ENCODE data around the gene TRIM43.
"Not testable (repeated sequence)": the region's sequence is repeated elsewhere in the genome, so short reads cannot be mapped to it uniquely, and the experiment has no call there.

The TRIM43 gene

DNA sequence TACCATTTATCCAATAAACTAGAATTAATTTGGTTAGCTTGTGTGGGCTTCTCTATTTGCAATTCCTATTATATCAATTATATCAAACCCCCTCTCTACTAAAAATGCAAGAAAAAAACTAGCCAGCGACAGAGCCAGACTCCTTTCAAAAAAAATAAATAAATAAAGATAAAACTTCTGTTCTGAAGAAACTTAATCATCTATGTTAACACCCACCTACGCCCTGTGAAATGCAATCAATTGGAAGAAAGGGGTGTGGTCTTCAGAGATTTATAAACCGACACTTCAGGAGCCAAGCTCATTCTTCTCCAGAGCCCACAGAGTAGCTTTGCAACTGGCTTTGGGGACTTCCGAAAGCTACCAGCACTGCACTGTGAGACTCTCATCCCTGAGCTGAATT, at the start of gene TRIM43:
Gene TRIM43 (plus strand): TSS at position 301 of the 400 bp plus-strand sequence. CDS start 2,023 bp downstream, outside the sequence.
- DNase-seq = not testable (repeated sequence)

GRCh38 chr2:95551055-95551568, 40.7 kb upstream of the TRIM43 start:
- DNase-seq = no peak

- DNase-seq = no peak
Observed at GRCh38 chr2:95552911-95553310, 38.9 kb upstream of the TRIM43 start.

- DNase-seq = no peak
Observed at GRCh38 chr2:95569170-95569569, 22.6 kb upstream of the TRIM43 start.

GRCh38 chr2:95573866-95574265, 17.9 kb upstream of the TRIM43 start:
- no peak for DNase-seq

DNA sequence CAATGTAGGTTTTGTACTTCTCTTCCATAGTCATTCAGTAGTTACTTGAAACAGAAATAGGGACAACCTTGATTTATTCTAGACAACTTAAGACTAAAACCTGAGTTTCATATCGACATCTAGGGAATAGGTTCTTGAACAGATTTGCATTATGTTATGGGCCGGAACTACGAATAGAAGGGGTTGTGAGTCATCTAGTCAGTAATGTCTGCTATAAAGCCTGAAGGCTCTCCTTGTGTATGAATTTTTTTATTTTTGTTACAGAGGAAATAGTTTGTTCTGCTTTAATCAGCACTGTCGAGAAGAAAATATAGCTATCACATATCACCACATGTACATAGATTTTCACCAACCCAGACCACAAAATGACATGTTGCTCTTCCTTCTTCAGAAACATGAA, 17.3 kb upstream of the TRIM43 start:
- DNase-seq = no peak

DNA sequence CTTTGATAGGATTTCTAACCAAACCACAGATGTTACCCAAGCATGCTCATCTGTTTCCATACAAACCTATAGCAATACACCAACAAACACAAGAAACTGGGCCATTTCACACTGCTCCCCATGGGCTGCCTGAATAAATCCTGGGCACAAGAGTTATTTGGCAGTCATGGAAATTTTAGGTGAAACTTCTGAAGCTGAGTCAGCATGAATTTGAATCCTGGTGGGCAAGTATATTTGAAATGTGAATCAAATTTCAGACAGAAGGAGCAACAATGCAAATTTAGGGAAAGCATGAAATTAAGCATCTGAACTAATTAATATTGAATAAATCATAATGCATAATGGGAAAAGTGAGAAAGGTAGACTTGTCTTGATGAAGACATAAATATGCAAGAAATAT, 15.9 kb upstream of the TRIM43 start:
- DNase-seq = no peak

GRCh38 chr2:95578539-95578938, 13.3 kb upstream of the TRIM43 start:
- no peak for DNase-seq

DNA sequence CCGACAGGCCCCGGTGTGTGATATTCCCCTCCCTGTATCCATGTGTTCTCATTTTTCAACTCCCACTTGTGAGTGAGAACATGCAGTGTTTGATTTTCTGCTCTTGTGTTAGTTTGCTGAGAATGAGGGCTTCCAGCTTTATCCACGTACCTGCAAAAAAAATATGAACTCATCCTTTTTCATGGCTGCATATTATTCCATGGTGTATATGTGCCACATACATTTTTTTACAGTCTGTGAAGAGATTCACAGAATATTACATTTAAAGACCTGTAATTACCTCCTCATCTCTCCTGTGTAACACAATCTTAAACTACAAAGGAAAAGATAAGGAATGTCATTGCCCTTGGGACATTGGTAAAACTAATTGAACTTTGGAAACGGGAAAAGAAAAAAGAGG, 8.3 kb upstream of the TRIM43 start:
- DNase-seq = not testable (repeated sequence)

GRCh38 chr2:95584321-95584720, 7.5 kb upstream of the TRIM43 start:
- not testable (repeated sequence) for DNase-seq

DNA sequence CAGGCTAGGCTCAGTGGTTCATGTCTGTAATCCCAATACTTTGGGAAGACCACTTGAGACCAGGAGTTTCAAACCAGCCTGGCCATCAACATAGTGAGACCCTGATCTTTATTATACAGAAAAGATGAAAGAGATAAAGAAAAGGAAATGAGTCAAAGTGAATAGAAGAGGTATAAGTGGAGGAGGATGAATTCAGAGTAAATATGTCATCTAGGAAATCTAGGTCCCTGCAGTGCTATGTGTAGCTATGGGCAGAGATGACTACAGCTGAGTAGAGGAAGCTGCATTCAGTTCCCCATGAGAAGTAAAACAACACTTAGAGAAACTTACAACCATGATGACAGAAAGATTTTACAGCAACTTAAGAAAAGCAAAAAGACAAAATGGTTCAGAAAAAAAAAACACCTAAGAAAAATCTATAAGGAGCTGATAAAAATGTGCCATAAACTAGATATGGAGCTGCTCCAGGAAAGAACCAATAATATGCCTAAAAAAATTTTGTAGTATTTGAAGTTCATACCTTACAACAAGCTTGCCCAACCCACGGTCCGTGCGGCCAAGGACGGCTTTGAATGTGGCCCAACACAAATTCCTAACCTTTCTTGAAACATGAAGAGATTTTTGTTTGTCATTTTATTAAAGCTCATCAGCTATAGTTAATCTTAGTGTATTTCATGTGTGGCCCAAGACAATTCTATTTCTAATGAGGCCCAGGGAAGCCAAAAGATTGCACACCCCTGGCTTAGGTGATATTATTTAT, 1.8 kb upstream of the TRIM43 start:
- DNase-seq = not testable (repeated sequence)

- DNase-seq = not testable (repeated sequence)
Observed at GRCh38 chr2:95592973-95593372, 1.2 kb downstream of the TRIM43 start.

DNA sequence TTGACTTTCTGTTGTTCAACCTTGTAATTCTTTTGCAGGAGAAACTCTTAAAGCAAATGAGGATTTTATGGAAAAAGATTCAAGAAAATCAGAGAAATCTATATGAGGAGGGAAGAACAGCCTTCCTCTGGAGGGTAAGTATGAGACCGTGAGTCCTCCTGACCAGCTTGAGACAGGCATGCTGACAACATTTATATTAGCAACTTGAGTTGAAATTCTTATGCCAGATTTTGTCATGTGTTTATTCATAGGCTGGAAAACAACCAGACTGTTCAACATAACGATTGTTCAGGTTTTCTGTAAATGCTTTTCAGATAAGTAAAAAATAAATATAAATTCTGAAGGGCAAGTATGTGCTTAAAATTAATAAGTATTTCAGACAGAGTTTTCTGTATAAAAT, 3.2 kb downstream of the TRIM43 start:
- not testable (repeated sequence) for DNase-seq

DNA sequence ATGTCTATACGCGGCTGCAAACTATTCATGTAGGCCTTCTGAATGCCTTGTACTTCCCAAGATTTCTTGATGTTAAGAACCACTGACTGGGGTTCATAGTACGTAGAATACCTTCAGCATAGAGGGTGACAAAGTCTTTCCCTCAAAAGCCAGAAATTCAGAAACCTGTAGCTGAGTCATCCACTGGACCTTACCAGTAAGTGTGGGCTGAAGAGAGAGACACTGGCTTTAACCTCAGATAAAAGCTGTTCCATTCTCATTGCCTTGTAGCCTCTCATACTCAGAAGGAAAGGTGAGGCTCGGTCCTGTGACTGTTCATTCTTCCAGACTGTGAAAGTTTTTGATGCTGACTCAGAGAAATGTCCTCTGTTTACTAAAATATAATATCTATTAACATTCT, 9.5 kb downstream of the TRIM43 start:
- not testable (repeated sequence) for DNase-seq

DNA sequence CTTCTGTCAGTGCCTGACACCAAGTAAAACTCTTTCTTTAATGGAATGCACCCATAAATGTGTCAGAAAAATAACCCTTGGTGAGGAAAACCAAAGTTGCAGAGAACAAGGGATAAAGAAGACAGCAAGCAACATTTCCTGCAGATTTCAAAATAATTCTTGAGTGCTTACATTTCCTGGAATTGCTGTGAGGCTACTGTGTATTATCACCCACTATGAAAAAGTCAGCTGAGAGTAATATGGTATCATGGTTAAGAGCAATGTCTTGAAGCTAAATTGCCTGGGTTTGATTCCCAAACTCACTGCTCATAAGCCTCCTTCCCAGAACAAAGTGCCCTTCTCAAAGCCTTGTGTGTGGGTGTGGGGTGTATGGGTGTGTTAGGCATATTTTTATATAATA, 10.3 kb downstream of the TRIM43 start:
- DNase-seq = not testable (repeated sequence)

- DNase-seq = not testable (repeated sequence)
Observed at GRCh38 chr2:95608356-95608755, 16.6 kb downstream of the TRIM43 start.

DNA sequence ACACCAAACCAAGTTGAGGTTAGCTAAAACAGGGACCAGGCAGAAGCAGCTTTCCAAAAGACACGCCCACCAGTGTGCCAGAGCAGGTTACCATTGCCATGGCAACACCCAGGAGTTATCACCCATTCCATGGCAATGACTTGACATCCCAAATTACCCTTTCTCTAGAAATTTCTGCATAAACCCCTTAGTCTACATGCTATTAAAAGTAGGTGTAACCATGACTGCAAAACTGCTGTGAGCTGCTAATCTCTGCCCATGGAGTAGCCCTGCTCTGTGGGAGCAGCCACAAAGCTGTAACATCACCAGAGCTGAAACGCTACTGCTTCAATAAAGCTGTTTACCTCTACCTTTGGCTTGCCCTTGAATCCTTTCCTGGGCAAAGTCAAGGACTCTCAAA, 18.0 kb downstream of the TRIM43 start:
- DNase-seq = not testable (repeated sequence)

- not testable (repeated sequence) for DNase-seq
Observed at GRCh38 chr2:95613048-95613447, 21.2 kb downstream of the TRIM43 start.

DNA sequence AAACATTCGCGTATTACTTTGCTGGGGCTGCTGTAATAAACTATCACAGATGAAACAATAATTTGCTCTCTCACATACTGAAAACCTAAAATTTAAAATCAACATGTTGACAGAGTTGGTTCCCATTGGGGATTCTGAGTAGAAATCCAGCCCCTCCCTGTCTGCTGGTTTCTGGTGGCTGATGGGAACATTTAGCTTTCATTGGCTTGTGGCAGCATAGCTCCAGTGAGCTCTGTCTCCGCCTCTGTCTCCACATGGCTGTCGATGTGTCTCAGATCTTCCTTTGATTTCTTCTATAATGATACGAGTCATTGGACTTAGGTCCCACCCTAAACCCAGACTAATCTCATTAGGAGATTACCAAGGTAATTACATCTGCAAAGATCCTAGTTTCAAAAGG, 30.9 kb downstream of the TRIM43 start:
- not testable (repeated sequence) for DNase-seq

GRCh38 chr2:95630987-95631386, 39.2 kb downstream of the TRIM43 start:
- DNase-seq = not testable (repeated sequence)

DNA sequence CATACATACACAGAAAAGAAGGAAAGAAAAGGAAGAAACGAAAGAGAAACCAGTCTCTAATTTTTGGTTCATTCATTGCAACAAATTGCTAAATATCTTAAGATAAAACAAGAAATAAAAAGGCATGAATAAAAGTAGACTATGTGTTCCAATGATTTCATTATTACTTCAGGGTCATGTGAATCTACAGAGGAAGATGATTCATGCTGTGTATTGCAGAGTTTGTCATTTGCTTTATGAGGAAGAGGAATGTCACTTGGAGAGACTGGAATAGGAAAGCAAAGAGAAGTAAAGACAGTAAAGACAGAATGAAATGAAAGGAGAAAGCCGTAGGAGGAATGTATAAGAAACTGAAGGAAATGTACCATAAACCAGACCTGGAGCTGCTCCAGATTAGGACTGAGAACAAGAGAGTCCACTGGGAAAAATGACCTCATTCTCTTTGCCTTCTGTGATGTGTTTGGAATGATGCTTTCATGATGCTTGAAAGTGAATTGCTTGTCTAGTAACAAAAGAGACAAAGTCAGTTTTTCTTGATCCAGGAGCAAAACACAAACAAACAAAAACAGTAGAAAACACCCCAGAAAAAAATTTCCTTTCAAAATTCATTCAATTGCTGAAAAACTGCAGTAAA, 41.9 kb downstream of the TRIM43 start:
- not testable (repeated sequence) for DNase-seq

- not testable (repeated sequence) for DNase-seq
Observed at GRCh38 chr2:95640515-95641288, 48.9 kb downstream of the TRIM43 start.

DNA sequence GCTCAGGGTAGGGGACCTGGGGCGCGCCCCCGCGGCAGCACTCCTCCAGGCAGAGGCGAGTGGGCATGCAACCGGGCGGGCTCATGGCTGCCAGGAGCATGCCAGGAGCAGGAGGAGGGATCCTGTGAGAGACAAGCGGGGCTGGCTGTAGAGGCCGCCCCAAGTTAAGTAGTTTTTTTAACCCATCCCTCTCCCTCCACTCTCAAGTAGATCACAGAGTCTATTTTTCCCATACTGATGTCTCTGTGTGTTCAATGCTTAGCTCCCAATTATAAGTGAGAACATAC, 49.4 kb downstream of the TRIM43 start:
- DNase-seq = not testable (repeated sequence)

DNA sequence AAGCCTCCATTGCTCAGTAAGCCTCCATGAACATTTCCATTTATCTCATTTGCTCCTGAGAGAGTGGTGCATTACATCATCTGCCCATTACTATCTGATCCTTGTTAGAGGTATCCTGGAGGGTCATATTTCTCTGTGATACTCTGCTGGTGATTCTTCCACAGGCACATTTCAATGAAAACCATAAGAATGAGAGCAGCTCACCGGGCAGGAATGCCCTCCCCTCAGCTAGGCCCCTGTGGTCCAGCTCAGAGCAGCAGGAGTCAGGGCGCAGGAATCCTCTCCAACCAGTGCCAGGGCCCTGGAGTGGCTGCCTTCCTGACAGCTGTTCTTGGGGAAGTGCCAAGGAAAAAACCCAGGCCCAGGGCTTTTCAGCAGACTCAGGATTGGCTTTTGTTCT, 50.0 kb downstream of the TRIM43 start:
- DNase-seq = not testable (repeated sequence)
